OCI-M2 (cell line): ENCODE measurements around the gene SIVA1.
"Not testable (repeated sequence)": the region's sequence is repeated elsewhere in the genome, so short reads cannot be mapped to it uniquely, and the experiment has no call there.

Source experiments
- DNase-seq: peaks from one replicate; lab custom pipeline; 2025; ENCODE audit not compliant: unreplicated experiment; lab: John Stamatoyannopoulos, UW

Gene SIVA1

GRCh38 chr14:104750753-104751057 is 2.2 kb upstream of the SIVA1 start:
- DNase-seq = not testable (repeated sequence)

- no peak for DNase-seq
Observed at GRCh38 chr14:104751539-104752422, 1.2 kb upstream of the SIVA1 start.

- peak; percentile 98 for DNase-seq
Observed at GRCh38 chr14:104752423-104752734, 568 bp upstream of the SIVA1 start.

DNA sequence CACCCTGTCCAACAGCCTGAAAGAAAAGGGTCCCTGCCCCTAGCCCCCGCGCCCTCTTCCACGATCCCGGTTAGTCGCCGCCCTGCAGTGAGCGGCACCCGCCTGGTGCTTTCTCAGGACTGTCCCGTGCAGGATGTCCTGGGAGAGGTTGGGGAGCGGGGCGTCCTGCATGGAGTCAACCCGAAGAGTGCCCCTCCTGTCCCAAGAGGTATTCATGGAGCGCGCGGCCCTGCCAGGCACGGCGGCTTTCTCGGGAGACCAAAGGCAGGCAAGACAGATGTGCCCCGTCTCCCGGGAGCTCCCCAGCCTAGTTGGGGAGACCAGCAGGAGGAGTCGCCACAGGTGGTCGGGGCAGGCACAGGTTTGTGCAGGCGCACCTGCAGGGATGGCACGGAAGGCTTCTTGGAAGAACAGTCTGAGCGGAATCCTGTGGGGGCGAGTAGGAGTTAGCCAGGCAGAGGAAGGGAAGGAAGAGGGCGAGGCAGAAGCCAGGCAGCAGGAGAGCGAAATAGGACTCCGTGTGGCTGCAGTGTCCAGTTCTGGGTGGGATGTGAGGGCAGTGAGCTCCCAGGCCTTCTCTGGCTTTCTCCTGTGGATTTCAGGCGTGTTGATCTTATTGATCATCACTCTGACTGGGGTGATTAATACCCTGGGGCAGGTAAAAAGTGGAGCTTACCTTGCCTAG is 723 bp downstream of the SIVA1 start:
- DNase-seq = no peak

- DNase-seq = no peak
Observed at GRCh38 chr14:104754213-104754851, 1.4 kb downstream of the SIVA1 start.

- DNase-seq = no peak
Observed at GRCh38 chr14:104755621-104756020, 2.7 kb downstream of the SIVA1 start.

GRCh38 chr14:104756477-104757237 is 3.7 kb downstream of the SIVA1 start:
- no peak for DNase-seq

DNA sequence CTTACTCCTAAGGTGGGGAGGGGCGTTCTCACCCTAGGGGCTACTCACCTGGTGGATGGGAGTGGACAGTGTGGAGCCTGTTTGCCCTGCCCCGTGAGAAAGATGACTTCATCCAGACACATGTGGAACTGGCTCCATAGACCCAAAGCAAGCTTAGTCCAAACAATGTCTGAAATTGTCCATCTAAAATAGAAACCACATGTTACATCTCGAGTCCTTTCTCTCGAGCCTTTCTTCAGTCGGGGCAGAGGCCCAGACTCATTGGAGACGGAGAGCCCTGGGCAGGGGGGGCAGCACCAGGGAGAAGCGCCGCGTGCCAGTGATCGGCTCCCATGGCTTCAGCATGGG is 4.3 kb downstream of the SIVA1 start:
- no peak for DNase-seq

DNA sequence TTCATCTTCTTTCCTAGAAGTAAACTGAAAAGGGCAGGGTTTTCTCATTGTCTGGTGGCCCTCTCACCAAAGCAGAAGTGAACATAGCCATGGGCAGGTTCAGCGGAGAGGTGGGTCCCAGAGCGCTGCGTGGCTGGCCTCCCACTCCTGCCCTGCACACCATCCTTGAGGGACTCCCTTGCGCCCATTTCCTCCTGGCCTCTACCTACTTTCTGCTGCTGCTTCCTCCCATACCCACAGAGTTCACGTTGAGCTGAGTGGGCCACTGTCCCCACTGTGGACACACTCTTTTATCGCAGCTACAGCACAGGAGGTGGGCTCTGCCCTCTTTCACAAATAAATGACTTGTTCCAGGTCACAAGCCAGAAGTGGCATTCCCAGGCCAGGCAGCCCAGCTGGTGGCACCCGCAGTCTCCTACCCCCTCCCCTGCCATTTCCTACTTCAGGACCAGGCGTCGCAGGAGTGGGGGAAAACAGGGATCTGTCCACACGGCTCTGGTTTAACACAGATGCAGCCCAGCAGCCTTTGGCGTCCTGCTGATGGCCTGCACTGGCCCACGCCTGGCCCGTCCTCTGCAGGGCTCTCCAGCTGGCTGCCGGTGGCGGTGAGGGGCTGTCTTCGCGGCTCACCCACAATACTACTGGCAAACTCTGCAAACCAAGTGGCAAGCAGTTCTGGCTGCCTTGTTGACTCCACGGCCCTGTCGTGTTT is 4.9 kb downstream of the SIVA1 start:
- DNase-seq = no peak

DNA sequence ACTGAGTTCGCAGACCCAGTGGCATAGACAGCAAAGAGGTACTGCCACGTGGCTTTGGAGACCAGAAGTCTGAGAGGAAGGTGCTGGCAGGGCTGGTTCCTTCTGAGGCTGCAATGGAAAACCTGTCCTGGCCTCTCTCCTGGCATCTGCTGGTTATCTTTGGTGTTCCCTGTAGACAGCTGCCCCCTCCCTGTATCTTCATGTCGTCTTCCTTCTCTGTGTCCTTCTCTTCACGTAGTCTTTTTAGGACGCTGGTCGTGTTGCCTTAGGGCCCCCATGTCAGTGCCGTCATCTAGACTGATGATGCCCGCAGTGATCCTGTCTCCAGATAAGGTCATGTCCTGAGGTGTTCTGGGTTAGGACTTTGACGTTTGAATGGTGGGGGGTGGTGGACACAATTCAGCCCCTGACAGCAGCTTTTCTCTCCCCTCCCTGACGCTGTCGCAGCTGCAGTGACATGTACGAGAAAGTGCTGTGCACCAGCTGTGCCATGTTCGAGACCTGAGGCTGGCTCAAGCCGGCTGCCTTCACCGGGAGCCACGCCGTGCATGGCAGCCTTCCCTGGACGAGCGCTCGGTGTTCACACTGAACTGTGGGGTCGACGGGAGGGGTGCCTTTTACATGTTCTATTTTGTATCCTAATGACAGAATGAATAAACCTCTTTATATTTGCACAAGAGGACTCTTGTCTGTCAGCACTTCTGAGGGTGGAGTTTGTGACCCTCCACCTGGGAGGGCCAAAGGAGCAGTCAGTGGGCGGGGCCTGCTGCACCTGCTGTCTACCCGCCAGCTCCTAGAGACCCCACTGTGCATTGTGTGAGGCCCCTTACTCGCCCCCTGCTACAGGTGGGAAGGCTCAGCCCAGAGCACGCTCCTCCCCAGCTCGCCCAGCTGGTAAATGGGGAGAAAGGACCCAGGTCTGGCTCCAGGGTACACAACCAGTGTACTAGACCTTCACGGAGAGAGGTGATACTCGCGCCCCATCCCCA is 6.3 kb downstream of the SIVA1 start:
- DNase-seq = no peak

GRCh38 chr14:104765517-104765916 is 12.6 kb downstream of the SIVA1 start:
- DNase-seq = no peak

- no peak for DNase-seq
Observed at GRCh38 chr14:104766256-104766862, 13.4 kb downstream of the SIVA1 start.

DNA sequence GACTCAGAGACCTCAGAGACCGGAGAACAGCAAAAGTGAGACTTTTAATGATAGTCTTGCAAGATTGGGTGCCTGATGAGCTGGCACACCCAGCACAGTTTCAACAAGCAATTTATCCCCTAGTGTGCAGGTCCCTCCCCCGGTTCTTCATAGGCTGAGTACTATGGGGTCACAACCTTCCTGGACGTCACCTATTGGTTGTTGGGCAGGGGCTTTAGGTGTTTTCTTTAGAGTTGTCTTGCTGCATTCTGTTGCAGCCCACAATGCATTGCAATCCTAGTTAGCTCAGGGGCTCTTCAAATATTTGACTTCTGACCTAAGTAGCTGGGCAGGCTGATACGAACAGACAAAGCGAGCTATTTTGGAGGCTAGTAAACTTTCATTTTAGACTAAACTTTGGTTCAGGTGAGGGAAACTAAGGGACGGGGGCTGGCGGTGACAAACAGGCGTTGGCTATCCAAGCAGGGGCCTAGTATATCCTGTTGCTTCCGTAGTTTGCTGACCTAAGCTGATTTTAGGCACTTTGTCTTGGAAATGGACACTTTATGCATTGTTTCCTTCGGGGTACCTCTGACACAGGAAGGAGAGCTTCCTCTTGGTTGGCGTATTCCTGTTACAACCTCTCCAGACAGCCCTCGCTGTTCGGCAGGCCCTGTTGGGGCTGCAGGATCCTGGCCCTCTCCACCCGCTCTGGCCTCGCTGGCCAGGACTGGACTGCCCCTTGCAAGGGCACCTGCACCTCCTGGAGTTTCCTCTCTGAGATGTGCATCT is 14.1 kb downstream of the SIVA1 start:
- DNase-seq = no peak

DNA sequence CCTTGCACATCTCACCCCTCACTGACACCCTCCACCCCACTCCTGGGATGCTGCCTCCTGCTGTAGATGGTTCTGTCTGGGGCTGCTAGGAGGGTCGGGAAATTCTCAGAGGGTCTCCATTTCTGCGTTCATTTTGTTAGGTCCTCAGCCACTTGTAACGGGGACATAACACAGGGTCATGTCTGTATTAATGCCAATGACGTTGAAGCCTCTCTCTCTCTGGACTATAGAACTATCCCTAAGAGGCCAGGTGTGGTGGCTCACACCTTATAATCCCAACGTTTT is 14.6 kb downstream of the SIVA1 start:
- DNase-seq = no peak

DNA sequence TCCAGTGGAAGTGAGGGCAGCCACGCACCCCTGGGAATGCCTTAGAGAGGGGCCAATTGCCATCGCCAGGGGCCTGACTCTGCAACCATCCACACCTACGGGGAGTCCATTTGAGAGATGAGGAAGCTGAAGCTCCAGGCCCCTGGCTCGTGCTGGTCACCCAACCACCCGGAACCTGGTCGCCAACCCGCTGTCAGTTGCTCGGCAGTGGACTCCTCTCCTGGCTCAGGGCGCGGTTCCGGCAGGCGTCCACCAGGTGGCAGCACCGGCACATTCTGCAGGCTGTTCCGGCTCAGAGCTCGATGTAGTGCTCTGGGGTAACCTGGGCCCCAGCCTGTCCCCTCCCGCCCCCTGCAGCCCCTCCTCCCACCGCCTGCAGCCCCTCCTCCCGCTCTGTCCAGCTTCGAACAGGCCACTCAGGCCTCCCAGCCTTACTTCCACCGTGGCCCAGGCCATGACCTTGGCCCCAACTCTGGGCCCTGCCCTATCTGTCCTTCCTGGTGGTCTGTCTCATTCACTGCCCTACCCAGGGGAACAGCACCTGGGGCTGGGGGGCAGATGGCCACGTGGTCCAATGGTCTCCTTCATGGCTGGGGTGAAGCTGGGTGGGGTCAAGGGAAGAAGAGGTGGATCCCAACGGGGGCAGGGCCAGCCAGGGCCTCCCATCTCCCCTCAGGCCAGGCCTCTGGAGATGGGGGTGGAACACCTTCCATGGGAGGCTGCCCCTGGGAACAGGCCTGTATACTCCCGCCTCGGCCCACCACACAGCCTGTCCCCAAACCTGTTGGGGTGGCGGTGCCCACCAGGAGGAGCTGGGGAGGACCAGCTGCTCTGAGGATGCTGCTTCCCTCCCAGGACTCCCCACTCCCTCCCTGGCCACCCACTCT is 15.7 kb downstream of the SIVA1 start:
- DNase-seq = peak; percentile 82

DNA sequence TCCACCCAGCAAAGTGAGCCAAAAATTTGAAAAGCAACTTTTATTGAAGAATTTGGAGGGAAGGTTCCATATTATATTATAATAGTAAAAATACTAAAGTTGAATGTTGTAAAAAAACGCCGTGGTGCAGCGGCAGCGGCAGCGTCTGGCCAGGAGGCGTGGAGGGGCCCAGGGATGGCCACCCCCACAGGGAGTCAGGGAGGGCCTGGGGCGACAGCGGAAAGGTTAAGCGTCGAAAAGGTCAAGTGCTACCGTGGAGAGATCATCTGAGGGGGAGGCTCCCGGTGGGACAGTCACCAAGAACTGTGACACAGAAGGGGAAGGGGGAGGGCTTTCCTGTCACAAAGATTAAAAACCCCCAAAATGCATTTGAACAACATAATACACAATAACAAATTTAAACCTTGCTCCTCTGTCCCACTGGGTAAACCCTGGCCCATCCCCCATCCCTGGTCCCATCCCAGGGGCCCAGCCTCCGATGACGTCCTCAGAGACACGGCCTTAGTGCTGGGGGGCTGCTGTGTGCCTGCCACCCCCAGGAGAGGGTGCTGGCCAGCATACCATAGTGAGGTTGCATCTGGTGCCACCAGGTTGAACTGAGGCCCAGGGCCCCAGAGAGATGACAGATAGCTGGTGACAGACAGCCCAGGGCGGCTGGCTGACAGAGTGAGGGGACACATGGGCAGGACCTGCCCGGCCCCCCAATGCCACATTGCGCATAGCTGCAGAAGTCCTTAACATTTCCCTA is 16.6 kb downstream of the SIVA1 start:
- DNase-seq = no peak

GRCh38 chr14:104770072-104770579 is 17.2 kb downstream of the SIVA1 start:
- DNase-seq = no peak
